HEK293T (cell line): ENCODE measurements around the gene MRAP.

Experiments used
- ARNT ChIP-seq: fragments of 450-650 bp; IDR thresholded peaks from 2 replicates; pipeline ENCODE4 v1.6.1; 2017; ENCODE audit warnings: mild to moderate bottlenecking
- FOXA1 ChIP-seq: fragments of 450-650 bp; IDR thresholded peaks from 2 replicates; pipeline ENCODE4 v1.6.1; 2016; ENCODE audit warnings: mild to moderate bottlenecking
- FOXM1 ChIP-seq: fragments of 450-650 bp; IDR thresholded peaks from 2 replicates; pipeline ENCODE4 v1.6.1; 2017; ENCODE audit warnings: mild to moderate bottlenecking, borderline replicate concordance
- NFRKB ChIP-seq: fragments of 450-650 bp; IDR thresholded peaks from 2 replicates; pipeline ENCODE4 v1.6.1; 2016; ENCODE audit warnings: mild to moderate bottlenecking, moderate library complexity
- SP1 ChIP-seq: fragments of 450-650 bp; IDR thresholded peaks from 2 replicates; pipeline ENCODE4 v1.6.1; 2017
- TARDBP ChIP-seq: fragments of 450-650 bp; IDR thresholded peaks from 2 replicates; pipeline ENCODE4 v1.6.1; 2016
- ZNF384 ChIP-seq: fragments of 450-650 bp; IDR thresholded peaks from 2 replicates; pipeline ENCODE4 v1.6.1; 2016
- TF ChIP-seq, protein P1 (sequence below): fragments of 450-650 bp; IDR thresholded peaks from 2 replicates; pipeline ENCODE4 v1.6.1; 2016

DNA sequence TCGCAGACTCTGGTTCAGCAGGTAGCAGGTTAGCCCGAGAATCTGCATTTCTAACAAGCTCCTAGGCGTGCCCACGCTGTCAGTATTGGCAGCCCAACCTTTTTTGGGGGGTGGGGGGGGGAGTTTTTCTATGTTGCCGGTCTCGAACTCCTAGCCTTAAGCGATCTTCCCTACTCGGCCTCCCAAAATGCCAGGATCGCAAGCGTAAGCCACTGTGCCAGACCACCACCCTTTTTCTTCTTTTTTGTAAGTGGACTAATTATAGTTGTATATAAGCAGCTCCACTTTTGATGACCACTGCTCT lies 19.3 kb upstream of the MRAP start:
- TF ChIP-seq SP1 (no peak), NFRKB (no peak), FOXA1 (no peak), FOXM1 (no peak), ARNT (no peak), ZNF384 (no peak), TARDBP (no peak)
- TF ChIP-seq, protein P1, sequence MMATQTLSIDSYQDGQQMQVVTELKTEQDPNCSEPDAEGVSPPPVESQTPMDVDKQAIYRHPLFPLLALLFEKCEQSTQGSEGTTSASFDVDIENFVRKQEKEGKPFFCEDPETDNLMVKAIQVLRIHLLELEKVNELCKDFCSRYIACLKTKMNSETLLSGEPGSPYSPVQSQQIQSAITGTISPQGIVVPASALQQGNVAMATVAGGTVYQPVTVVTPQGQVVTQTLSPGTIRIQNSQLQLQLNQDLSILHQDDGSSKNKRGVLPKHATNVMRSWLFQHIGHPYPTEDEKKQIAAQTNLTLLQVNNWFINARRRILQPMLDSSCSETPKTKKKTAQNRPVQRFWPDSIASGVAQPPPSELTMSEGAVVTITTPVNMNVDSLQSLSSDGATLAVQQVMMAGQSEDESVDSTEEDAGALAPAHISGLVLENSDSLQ = no peak
